Smooth muscle cell (in vitro differentiated cells): ENCODE data around the gene DGCR2. TPM values are rescaled to one million over a fixed set of nuclear protein-coding genes. Genes with fewer than 3 reads are reported as not detected.

Experiments
- DNase-seq: peaks from one replicate; lab custom pipeline; 2025; ENCODE audit not compliant: unreplicated experiment; lab: John Stamatoyannopoulos, UW
- H2AFZ ChIP-seq: fragments of 200-600 bp; sonication (generic); 2 replicates; pipeline ENCODE4 v1.6.0; 2016; ENCODE audit warnings: antibody characterized with exemption, low read depth, mild to moderate bottlenecking
- H3F3A ChIP-seq: fragments of 200-600 bp; sonication (generic); 2 replicates; pipeline ENCODE4 v1.6.0; 2017; ENCODE audit warnings: antibody characterized with exemption, low read depth
- H3K27ac ChIP-seq: fragments of 200-600 bp; sonication (generic); 2 replicates; pipeline ENCODE4 v1.5.1; 2016; ENCODE audit warnings: low read depth, mild to moderate bottlenecking
- H3K27me3 ChIP-seq: fragments of 200-600 bp; sonication (generic); 2 replicates; pipeline ENCODE4 v1.6.1; 2016; ENCODE audit warnings: low read depth, mild to moderate bottlenecking
- H3K36me3 ChIP-seq: fragments of 200-600 bp; sonication (generic); 2 replicates; pipeline ENCODE4 v1.5.1; 2016; ENCODE audit warnings: low read depth
- H3K4me1 ChIP-seq: fragments of 200-600 bp; sonication (generic); 2 replicates; pipeline ENCODE4 v1.5.1; 2016; ENCODE audit warnings: low read depth
- H3K4me2 ChIP-seq: fragments of 200-600 bp; sonication (generic); 2 replicates; pipeline ENCODE4 v1.6.0; 2016; ENCODE audit warnings: mild to moderate bottlenecking
- H3K4me3 ChIP-seq: fragments of 200-600 bp; sonication (generic); 2 replicates; pipeline ENCODE4 v1.5.1; 2016; ENCODE audit warnings: mild to moderate bottlenecking
- H3K79me2 ChIP-seq: fragments of 200-600 bp; sonication (generic); 2 replicates; pipeline ENCODE4 v1.6.0; 2016; ENCODE audit warnings: low read depth, mild to moderate bottlenecking
- H3K9ac ChIP-seq: fragments of 200-600 bp; sonication (generic); 2 replicates; pipeline ENCODE4 v1.6.0; 2016; ENCODE audit warnings: low read depth
- H3K9me3 ChIP-seq: fragments of 200-600 bp; sonication (generic); replicated peaks from 2 replicates; pipeline ENCODE4 v1.5.1; 2016; ENCODE audit warnings: low read depth
- H4K20me1 ChIP-seq: fragments of 200-600 bp; sonication (generic); 2 replicates; pipeline ENCODE4 v1.6.0; 2016; ENCODE audit warnings: low read depth
- CTCF ChIP-seq: fragments of 200-600 bp; sonication (generic); IDR thresholded peaks from 2 replicates; pipeline ENCODE4 v1.5.1; 2017; ENCODE audit warnings: borderline replicate concordance, mild to moderate bottlenecking, antibody characterized with exemption; ENCODE audit not compliant: insufficient read depth, poor library complexity, severe bottlenecking
- WGBS: methylation state at CpG from one replicate; pipeline ENCODE4 v1.1.7; 2016; ENCODE audit warnings: low lambda C conversion rate; 5-methylcytosine and 5-hydroxymethylcytosine counted together
- polyA plus RNA-seq: library from polyadenylated mRNA; unstranded; fragments of >200 nt; fragmentation: Nextera tagmentation; extraction: Ambion mirVana; gene quantifications from 2 replicates; pipeline ENCODE4 v1.2.1, GENCODE V29; 2016
- total RNA-seq: library from RNA; depleted of rRNA; stranded (reverse); fragments of >200 nt; gene quantifications from 2 replicates; pipeline ENCODE4 v1.2.3, GENCODE V29; 2014

Gene DGCR2
- total and polyA plus RNA-seq, 2 experiments from 2014 or later, result 46.7 to 53.2 TPM

DNA sequence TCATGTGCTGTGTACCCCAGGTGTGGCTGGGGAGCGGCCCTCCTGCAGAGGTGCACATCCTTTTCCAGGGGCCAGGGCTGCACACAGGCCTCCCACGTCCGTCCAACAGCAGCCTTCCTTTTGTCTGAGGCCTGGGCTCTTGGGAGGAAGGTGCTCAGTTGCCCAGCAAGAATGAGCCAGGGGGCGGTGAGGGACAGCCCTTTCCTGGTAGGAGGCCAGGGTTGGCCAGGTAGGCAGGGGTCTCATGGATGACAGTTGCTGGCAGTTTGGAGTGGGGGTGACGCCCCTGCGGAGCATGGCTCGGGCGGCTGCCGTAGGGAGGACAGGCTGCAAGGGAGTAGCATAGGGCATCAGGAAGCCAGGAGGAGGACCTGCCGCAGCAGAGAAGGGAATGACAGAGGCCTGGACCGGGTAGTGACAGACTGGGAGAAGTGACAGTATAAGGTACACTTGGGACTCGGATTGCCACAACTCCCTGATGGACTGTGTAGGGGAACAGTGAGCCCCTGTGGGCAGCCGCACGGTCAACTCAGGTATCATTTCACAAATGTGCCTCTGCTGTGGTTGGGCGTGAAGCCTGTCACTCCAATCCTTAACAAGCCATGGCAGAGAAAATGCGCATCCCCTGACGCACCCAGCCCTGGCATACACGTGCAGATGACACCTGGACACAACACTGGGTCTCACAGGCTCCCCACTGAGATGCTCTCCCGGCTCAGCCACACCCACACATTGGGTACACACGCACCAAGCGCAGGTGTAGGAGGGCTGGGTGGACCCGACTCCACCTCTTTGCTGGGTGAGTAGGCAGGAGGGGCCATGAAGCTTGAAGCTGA is 79.7 kb downstream of the DGCR2 start:
- peaks cover 6% of the 10 kb centered on the region for H4K20me1 ChIP-seq
- no peak for DNase-seq
- no peak overlapping the region for H3K4me2 ChIP-seq
- no peaks in the 10 kb centered on the region for H3F3A ChIP-seq
- H3K27ac ChIP-seq, result no peak overlapping the region
- no peak overlapping the region for H3K4me3 ChIP-seq
- no peaks in the 10 kb centered on the region for H3K36me3 ChIP-seq
- no peak overlapping the region for H3K9ac ChIP-seq
- H3K4me1 ChIP-seq, result no peaks in the 10 kb centered on the region
- no peaks in the 10 kb centered on the region for H3K27me3 ChIP-seq
- no peak overlapping the region for H2AFZ ChIP-seq
- no peaks in the 10 kb centered on the region for H3K9me3 ChIP-seq
- TF ChIP-seq CTCF, result no peak
- 96% methylated on average over 22 of the region's 22 CpGs for WGBS
- no peaks in the 10 kb centered on the region for H3K79me2 ChIP-seq

- H2AFZ ChIP-seq, result no peak overlapping the region
- H3K27ac ChIP-seq, result no peak overlapping the region
- TF ChIP-seq CTCF, result no peak
- no peak for DNase-seq
- no peaks in the 10 kb centered on the region for H3K36me3 ChIP-seq
- H3K9me3 ChIP-seq, result no peaks in the 10 kb centered on the region
- 96% methylated on average over 15 of the region's 15 CpGs for WGBS
- H3K9ac ChIP-seq, result no peak overlapping the region
- H3F3A ChIP-seq, result no peaks in the 10 kb centered on the region
- no peaks in the 10 kb centered on the region for H3K4me1 ChIP-seq
- no peaks in the 10 kb centered on the region for H3K27me3 ChIP-seq
- H3K4me2 ChIP-seq, result no peak overlapping the region
- H4K20me1 ChIP-seq, result peaks cover 15% of the 10 kb centered on the region
- no peaks in the 10 kb centered on the region for H3K79me2 ChIP-seq
- no peak overlapping the region for H3K4me3 ChIP-seq
These were observed 80.5 kb downstream of the DGCR2 start for GRCh38 chr22:19041704-19042074.

GRCh38 chr22:19040888-19041703 is 81.1 kb downstream of the DGCR2 start:
- DNase-seq, result no peak
- Histone ChIP-seq H3K4me2 (no peak overlapping the region), H3K27me3 (no peaks in the 10 kb centered on the region), H4K20me1 (peaks cover 21% of the 10 kb centered on the region), H3K4me3 (no peak overlapping the region), H3K36me3 (no peaks in the 10 kb centered on the region), H2AFZ (no peak overlapping the region), H3K9me3 (no peaks in the 10 kb centered on the region), H3K9ac (no peak overlapping the region), H3K79me2 (no peaks in the 10 kb centered on the region), H3F3A (no peaks in the 10 kb centered on the region), H3K4me1 (no peaks in the 10 kb centered on the region), H3K27ac (no peak overlapping the region)
- 98% methylated on average over 27 of the region's 30 CpGs for WGBS
- TF ChIP-seq CTCF, result no peak
